Stimulated activated naive CD4-positive, alpha-beta T cell (primary cell): ENCODE data around the gene VMP1.
"Not testable (repeated sequence)": the region's sequence is repeated elsewhere in the genome, so short reads cannot be mapped to it uniquely, and the experiment has no call there.

Experiments used
- DNase-seq, 6 experiments: peaks; one replicate each; lab custom pipeline; 2025; lab: John Stamatoyannopoulos, UW

VMP1 gene

GRCh38 chr17:59841882-59842263 is 134.4 kb downstream of the VMP1 start:
- DNase-seq, result not testable (repeated sequence)

GRCh38 chr17:59842901-59843652 is 135.6 kb downstream of the VMP1 start:
- DNase-seq, result no peak

- no peak for DNase-seq
Measured at GRCh38 chr17:59844884-59845594, 137.6 kb downstream of the VMP1 start.

- no peak for DNase-seq
Measured at GRCh38 chr17:59845595-59846393, 138.3 kb downstream of the VMP1 start.

GRCh38 chr17:59846394-59847165 is 139.1 kb downstream of the VMP1 start:
- no peak for DNase-seq

- DNase-seq, result no peak
Measured at GRCh38 chr17:59848385-59848668, 140.9 kb downstream of the VMP1 start.

- DNase-seq, result no peak
Measured at GRCh38 chr17:59848778-59849177, 141.3 kb downstream of the VMP1 start.

GRCh38 chr17:59850311-59850710 is 142.9 kb downstream of the VMP1 start:
- DNase-seq, result not testable (repeated sequence)

DNA sequence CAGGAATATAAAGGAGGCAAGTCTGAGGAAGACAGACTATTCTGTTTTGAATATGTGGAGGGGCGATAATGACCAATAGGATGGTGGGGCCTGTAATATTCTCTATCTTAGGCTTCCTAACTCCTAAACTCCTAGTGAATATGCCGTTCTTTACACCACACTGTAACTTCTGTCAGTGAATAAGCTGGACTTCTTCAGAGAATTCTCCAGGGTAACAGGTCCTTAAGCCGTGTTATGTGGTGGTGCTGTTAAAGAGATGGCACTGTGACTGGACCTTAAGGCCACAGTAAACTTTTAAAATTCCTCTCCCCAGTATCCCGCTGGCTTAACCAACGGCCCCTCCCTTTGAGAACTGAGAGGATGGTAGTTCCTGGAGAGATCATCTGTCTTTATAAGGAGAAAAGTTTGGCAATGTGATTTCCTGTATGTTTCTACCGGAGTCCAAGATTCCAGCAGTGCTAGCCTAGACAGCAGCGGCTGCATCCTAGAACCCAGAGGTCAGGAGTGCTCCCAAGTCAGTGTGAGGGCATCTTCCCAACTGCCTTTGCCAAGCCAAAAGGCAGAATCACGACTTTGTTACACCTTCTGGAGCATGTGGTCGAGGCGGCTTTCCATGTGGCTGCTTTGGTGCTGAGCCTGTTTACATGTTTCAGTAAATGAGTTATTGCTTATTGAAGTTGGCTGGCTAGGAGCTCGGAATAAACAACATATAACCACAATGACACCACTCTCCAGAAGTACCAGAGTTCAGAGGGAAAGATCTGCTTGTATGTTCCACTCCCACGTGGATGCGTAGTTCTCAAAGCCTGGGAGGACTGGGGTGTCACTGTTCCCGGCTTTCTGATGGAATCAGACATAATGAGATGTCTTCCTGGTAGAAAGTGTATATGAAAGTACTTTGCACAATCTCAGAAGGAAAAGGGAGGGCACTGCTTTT is 144.3 kb downstream of the VMP1 start:
- DNase-seq, result no peak

DNA sequence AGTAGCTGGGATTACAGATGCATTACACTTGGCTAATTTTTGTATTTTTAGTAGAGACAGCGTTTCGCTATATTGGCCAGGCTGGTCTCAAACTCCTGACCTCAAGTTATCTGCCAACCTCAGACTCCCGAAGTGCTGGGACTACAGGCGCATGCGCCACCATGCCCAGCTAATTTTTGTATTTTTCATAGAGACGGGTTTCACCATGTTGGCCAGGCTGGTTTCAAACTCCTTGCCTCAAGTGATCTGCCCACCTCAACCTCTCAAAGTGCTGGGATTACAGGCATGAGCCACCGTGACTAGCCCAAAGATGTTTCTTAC is 145.4 kb downstream of the VMP1 start:
- not testable (repeated sequence) for DNase-seq

DNA sequence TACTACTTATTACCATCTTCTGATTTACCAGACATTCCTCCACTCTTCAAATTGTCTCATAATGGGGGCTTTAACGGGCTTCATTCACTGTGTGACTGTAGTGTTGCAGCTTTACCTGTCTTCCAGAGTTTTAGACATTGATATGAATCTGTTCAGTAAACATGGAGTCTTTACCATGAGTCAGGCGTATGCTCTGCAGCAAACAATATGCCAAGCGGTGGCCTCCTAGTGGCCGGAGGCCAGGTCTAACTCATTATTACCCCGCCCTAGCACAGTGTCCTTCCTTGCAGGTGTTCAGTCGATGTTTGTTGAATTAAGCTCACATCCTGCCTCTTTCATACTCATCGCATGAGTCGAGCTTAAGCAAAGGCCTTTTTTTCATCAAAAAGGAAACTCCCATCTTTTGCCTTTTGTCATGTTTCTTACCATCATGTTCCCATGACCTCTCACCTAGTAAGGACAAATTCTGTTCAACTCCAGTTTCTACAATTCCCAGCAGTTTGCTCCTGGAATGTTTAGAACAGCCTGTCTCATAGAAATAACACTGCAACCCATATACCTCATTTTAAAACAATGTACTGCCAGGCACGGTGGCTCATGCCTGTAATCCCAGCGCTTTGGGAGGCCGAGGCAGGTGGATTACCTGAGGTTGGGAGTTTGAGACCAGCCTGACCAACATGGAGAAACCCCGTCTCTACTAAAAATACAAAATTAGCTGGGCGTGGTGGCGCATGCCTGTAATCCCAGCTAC is 145.9 kb downstream of the VMP1 start:
- DNase-seq, result peak in 2 of 6 experiments; percentile 12 to 15

DNA sequence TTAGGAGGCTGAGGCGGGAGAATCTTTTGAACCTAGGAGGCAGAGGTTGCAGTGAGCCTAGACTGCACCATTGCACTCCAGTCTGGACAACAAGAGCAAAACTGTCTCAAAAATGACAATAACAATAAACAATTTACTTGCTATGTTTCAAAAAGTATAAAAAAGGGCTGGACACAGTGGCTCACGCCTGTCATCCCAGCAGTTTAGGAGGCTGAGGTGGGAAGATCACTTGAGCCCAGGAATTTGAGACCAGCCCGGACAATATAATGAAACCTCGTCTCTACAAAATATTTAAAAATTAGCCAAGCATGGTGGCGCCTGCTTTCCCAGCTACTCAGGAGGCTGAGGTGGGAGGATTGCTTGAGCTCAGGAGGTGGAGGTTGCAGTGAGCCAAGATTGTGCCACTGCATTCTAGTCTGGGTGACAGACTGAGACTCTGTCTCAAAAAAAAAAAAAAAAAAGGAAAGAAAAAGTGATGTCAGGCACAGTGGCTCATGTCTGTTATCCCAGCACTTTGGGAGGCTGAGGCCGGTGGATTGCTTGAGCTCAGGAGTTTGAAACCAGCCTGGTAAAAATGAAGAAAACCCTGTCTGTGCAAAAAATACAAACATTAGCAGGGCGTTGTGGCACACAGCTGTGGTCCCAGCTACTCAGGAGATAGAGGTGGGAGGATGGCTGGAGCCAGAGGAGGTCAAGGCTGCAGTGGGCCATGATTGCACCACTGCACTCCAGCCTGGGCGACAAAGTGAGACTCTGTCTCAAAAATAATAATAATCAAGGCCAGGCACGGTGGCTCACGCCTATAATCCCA is 146.7 kb downstream of the VMP1 start:
- DNase-seq, result not testable (repeated sequence)

DNA sequence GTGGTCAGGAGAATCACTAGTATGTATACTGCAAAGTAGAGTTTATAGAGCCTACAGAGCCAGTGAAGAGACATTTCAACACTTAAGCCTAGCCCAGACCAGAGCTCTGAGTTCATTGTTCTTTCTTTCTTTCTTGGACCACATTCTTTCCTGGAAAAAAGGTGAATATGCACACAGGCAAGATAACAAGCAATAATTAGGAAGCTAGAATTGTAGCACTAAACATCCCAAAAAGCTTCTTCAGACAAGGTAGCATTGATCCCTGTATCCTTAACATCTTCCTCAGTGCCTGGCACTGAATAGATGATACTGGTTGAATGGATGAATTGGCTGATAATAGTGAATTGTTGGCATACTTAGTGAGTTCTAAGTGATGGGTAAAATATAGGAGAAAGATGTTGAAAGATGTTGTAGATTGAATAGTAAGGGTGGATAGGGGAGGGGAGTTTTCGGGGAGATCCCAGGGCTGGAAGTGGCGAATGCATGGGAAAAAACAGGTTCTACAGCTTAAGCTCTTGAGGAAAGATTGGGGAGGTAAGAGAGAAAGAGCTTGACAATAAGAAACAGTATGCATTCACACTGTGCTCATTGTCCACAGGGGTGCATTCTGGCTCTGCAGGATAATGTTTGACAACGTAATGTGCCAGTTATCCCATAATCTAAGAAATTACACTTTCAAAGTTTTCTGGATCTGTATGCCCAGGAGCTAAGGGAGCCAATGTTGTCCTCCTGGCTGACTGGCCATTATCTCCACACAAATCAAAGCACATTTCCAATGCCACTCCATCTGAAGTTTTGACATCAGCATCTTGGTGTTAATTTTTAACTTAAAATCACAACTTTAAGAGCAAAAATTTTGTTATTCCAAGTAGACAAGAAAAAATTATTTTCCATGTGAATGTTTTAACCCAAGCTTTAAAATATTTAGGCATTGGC is 149.7 kb downstream of the VMP1 start:
- DNase-seq, result no peak

DNA sequence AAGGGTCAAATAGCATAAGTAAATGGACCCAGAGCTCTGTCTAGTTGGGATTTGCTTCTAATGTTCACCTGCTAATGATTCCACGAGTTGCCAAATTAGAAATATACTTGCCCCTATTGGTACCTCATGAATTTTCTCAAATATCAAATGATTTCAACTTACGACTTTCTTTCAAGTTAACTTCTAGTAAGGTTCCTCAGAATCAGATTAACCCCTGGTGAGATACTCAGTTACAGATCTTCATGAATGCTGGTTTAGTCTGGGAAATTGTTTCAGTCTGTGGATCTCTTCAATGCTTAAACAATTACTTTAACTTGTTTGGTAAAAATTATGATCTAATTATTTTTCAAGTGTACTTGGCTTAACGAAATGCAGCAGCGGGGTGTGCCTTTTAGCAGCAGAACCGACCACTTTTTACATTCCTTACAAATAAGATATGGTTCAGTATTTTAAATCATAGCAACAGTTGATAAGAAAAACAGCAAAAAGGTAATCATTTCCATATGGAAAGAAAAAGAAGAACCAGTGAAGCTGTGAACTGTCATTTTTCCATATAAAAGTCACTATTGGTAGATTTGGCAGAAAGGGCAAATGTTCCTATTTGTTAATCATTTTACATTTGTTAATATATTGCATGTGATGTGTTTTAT is 150.8 kb downstream of the VMP1 start:
- no peak for DNase-seq

- DNase-seq, result no peak
Measured at GRCh38 chr17:59858932-59859331, 151.5 kb downstream of the VMP1 start.

GRCh38 chr17:59859444-59860025 is 152.1 kb downstream of the VMP1 start:
- peak in 2 of 6 experiments; percentile 6 to 30 for DNase-seq

DNA sequence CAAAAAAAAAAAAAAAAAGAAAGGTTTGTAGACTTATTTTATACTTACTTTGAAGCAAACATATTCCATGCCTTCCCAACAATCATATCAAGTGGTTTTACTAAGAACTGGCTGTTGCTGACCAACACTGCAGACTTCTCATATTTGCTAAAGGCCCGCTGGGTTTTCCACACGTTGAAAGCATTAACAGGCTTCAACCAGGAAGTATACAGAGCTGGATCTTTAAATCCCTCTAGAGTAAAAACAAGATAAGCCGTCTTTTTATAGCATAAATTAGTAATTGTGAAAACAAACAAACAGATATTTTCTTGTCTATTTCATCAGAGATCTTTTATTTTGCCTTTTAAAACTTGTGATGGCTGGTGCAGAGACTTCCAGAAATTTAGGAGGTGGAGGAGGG is 156.2 kb downstream of the VMP1 start:
- DNase-seq, result no peak

DNA sequence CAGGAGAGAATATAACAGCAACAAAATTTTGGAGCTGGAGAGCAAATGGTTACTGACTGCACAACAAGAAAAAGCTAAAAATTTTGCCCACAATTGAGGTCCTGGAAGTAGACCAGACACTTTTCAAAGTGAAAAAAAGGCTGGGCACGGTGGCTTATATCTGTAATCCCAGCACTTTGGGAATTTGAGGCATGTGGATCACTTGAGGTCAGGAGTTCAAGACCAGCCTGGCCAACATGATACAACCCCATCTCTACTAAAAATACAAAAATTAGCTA is 162.4 kb downstream of the VMP1 start:
- DNase-seq, result no peak
